ENCODE results near the gene ANGPT4.

ANGPT4 gene

DNA sequence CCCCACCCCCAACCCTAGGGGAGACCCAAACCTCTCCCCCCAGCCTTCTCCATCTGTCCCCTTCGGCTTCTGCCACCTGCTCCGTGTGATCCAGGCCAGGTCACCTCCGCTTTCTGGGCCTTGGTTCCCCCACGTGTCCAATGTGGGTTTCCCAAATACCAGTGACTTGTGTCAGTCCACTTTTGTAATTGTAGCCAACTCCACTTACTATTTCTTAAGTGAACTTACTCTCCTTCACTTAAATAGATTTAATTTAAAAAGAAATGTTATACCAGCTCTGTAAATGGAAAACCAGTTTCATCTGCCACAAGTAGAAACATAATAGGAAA is 92.6 kb downstream of the ANGPT4 start:
- H3K4me3 ChIP-seq (ENCODE audit: low read depth, low read length): no peak overlapping the region
- H3K36me3 ChIP-seq (ENCODE audit: control insufficient read depth, insufficient read depth, low read length): no peaks in the 10 kb centered on the region
- H3K4me1 ChIP-seq (ENCODE audit: control insufficient read depth, insufficient read depth, low read length): peaks cover 5% of the 10 kb centered on the region
- H3K9ac ChIP-seq (ENCODE audit: low read length): no peak overlapping the region
- H3K27ac ChIP-seq (ENCODE audit: low read depth, low read length): no peak overlapping the region
- no peaks in the 10 kb centered on the region for H3K27me3 ChIP-seq (ENCODE audit: control insufficient read depth, insufficient read depth, low read length)
- no peaks in the 10 kb centered on the region for H3K9me3 ChIP-seq (ENCODE audit: control insufficient read depth, insufficient read depth, low read depth, low read length)

DNA sequence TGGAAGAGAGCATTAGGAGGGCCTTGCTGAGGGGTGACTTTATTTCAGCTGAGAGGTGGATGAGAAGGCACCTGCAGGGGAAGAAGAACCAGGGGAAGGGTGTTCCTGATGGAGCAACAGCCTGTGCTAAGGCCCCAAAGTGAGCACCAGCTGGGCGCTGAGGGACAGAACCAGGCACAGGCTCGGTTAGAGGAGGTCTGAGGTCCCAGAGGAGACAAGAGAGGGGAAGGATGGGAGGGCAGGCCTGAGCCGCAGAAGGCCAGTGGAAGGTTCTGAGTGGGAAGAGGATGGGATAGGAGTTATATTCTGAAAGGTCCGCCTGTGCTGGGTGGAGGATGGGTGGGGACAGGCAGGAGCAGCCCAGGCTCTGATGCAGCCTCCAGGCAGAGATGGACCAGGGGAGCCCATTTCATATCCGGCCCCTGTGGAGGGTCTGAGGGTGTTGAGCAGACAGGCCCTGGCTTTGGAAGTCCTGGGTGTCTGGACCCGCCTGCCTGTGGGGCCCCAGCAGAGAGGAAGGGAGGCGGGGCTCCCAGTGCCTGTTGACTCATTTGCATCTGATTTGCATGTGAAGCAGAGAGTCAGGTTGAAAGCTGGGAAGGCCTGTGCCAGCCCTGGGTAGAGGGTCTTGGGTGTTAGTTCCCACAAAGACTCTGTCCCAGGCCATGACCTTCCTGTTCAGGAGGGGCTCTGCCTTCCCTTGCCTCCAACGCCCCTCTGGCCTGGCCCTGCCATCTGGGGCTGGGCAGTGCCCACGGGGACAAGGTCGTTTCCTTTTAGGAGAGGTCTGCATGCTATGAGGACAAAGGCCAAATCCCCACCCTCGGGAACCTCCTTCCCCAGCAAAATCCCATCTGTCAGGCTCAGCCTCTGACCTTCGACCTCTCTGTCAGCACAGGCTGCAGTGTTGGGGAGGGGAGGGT is 93.2 kb downstream of the ANGPT4 start:
- Histone ChIP-seq H3K9me3 (ENCODE audit: control insufficient read depth, insufficient read depth, low read depth, low read length) (no peaks in the 10 kb centered on the region), H3K4me3 (ENCODE audit: low read depth, low read length) (no peak overlapping the region), H3K4me1 (ENCODE audit: control insufficient read depth, insufficient read depth, low read length) (peaks cover 5% of the 10 kb centered on the region), H3K9ac (ENCODE audit: low read length) (no peak overlapping the region), H3K36me3 (ENCODE audit: control insufficient read depth, insufficient read depth, low read length) (no peaks in the 10 kb centered on the region), H3K27ac (ENCODE audit: low read depth, low read length) (no peak overlapping the region), H3K27me3 (ENCODE audit: control insufficient read depth, insufficient read depth, low read length) (no peaks in the 10 kb centered on the region)

DNA sequence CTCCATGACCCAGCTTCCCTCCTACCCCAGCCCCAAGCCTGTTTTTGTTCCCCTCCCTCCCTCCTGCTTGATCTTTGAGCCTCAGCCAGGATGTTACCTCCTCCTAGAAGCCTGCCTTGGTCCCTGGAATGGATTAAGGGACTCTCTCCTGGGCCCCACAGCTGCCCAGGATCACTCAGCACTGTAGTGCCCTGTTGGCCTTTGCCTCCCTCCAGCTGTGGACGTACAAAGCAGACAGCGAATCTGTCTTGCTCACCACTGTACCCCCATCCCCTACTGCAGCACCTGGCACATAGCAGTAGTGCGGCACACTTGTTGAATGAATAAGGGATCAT is 94.4 kb downstream of the ANGPT4 start:
- H3K4me3 ChIP-seq (ENCODE audit: low read depth, low read length): no peak overlapping the region
- H3K4me1 ChIP-seq (ENCODE audit: control insufficient read depth, insufficient read depth, low read length): peaks cover 5% of the 10 kb centered on the region
- no peaks in the 10 kb centered on the region for H3K36me3 ChIP-seq (ENCODE audit: control insufficient read depth, insufficient read depth, low read length)
- H3K9ac ChIP-seq (ENCODE audit: low read length): no peak overlapping the region
- H3K9me3 ChIP-seq (ENCODE audit: control insufficient read depth, insufficient read depth, low read depth, low read length): no peaks in the 10 kb centered on the region
- H3K27me3 ChIP-seq (ENCODE audit: control insufficient read depth, insufficient read depth, low read length): no peaks in the 10 kb centered on the region
- H3K27ac ChIP-seq (ENCODE audit: low read depth, low read length): no peak overlapping the region

DNA sequence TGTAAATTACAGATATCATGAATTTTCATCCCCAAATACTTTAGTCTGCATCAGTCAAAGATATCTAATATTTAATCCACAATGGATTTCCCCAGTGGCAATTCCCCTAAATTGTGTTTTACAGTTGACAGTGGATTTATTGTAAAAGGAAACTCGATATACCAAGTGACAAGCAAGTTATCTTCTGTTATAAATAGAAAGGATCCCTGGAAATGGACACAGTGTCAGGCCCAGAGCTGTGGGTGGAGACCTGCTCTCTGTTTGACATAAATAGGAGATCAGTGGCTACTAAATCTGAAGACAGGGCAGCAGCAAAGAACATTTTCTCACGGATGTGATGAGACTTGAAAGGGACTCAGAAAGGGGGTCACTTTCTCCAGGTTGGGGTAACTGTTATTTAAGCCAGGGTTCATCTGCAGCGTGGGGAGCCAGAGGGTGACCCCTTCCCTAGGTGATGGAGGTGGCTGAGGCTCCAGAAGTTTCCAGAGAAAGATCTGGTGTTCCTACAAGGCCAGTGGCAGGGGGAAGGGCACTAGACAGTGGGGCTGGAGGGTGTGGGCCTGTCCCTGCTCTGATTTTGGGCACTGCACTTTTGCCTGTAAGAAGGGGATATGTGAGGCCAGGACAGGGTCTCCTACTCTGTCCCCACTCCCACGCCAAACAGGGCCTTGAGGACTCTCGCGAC is 94.9 kb downstream of the ANGPT4 start:
- H3K9ac ChIP-seq (ENCODE audit: low read length): no peak overlapping the region
- no peak overlapping the region for H3K27ac ChIP-seq (ENCODE audit: low read depth, low read length)
- H3K9me3 ChIP-seq (ENCODE audit: control insufficient read depth, insufficient read depth, low read depth, low read length): no peaks in the 10 kb centered on the region
- H3K36me3 ChIP-seq (ENCODE audit: control insufficient read depth, insufficient read depth, low read length): no peaks in the 10 kb centered on the region
- H3K4me1 ChIP-seq (ENCODE audit: control insufficient read depth, insufficient read depth, low read length): peaks cover 6% of the 10 kb centered on the region
- no peak overlapping the region for H3K4me3 ChIP-seq (ENCODE audit: low read depth, low read length)
- no peaks in the 10 kb centered on the region for H3K27me3 ChIP-seq (ENCODE audit: control insufficient read depth, insufficient read depth, low read length)

DNA sequence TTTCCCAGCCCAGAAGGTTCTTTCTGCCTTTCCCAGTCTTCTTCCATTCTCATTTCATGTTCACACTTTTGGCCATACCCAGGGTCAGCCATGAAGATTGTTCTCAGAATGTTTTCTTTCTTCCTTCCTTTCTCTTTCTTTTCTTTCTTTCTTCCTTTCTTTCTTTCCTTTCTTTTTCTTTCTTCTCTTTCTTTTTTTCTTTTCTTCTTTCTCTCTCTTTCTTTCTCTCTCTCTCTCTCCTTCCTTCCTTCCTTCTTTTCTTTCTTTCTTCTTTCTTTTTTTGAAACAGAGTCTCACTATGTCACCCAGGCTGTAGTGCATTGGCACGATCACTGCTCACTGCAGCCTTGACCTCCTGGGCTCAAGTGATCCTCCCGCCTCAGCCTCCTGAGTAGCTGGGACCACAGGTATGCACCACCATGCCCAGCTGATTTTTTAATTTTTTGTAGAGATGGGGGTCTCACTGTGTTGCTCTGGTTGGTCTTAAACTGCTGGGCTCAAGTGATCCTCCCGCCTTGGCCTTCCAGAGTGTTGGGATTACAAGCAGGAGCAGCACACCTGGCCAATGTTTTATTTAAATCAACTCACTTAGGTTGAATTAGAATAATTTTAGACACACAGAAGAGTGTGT is 95.7 kb downstream of the ANGPT4 start:
- no peak overlapping the region for H3K27ac ChIP-seq (ENCODE audit: low read depth, low read length)
- H3K9me3 ChIP-seq (ENCODE audit: control insufficient read depth, insufficient read depth, low read depth, low read length): no peaks in the 10 kb centered on the region
- H3K4me1 ChIP-seq (ENCODE audit: control insufficient read depth, insufficient read depth, low read length): peaks cover 10% of the 10 kb centered on the region
- H3K27me3 ChIP-seq (ENCODE audit: control insufficient read depth, insufficient read depth, low read length): no peaks in the 10 kb centered on the region
- H3K4me3 ChIP-seq (ENCODE audit: low read depth, low read length): no peak overlapping the region
- no peaks in the 10 kb centered on the region for H3K36me3 ChIP-seq (ENCODE audit: control insufficient read depth, insufficient read depth, low read length)
- H3K9ac ChIP-seq (ENCODE audit: low read length): no peak overlapping the region

All from HUES6 (cell line).